A204.1 (cell line): ENCODE measurements around the gene TAF1C.
A peak's percentile ranks its signal among the peaks of the same experiment; 100 is the strongest.
"Not testable (repeated sequence)": the region's sequence is repeated elsewhere in the genome, so short reads cannot be mapped to it uniquely, and the experiment has no call there.

ENCODE experiments used
- FAIRE-seq: peaks from 2 replicates; lab custom pipeline; 2012; peaks lifted over from hg19 to GRCh38; lab: Jason Lieb, UNC

The TAF1C gene

GRCh38 chr16:84186685-84187437, at the start of gene TAF1C:
TSS of gene TAF1C (minus strand) at chr16:84187057. CDS start at chr16:84184988, 2,069 bp downstream.
- FAIRE-seq, result peak; percentile 43

DNA sequence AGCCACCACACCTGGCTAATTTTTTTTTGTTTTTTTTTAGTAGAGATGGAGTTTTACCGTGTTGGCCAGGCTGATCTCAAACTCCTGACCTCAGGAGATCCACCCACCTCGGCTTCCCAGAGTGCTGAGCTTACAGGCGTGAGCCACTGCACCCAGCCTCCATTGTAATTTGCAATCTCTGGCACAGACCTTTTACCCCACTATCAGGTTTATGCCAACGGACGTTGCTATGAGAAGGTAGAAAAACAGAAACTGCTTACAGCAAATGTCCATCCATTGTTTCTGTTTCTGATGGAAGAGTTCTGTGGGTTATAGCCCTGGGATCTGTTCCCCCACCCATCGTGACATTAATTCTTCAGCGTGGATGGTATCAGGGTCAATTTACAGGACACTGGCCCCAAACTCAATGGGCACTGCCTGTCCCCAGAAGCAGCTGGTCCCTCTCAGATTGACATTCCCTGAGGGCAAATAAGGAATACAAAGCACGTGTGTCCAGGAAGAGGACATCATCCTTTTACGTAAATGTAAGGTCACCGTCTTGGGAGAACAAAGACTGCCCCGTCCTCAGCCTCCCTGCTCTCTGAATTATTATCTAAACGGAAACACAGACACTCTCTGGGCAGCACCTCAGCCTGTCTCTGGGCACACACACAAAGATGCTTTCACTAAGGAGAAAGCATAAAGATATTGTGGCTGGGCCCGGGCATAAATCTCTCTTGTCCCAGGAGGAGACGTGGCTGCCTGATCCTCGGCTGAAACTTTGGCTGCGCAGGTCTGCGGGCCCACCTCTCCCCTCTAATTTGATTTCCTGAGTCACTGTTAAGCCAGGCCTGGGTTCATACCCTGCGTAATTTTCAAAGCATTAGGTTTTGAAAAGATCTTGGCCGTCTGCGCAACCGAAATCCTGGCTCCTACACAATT, 47.7 kb upstream of the TAF1C start:
- FAIRE-seq, result no peak

- no peak for FAIRE-seq
Observed at GRCh38 chr16:84233748-84234147, 46.9 kb upstream of the TAF1C start.

- FAIRE-seq, result no peak
Observed at GRCh38 chr16:84232969-84233368, 46.1 kb upstream of the TAF1C start.

GRCh38 chr16:84232060-84232459, 45.2 kb upstream of the TAF1C start:
- no peak for FAIRE-seq

- no peak for FAIRE-seq
Observed at GRCh38 chr16:84229471-84229870, 42.6 kb upstream of the TAF1C start.

DNA sequence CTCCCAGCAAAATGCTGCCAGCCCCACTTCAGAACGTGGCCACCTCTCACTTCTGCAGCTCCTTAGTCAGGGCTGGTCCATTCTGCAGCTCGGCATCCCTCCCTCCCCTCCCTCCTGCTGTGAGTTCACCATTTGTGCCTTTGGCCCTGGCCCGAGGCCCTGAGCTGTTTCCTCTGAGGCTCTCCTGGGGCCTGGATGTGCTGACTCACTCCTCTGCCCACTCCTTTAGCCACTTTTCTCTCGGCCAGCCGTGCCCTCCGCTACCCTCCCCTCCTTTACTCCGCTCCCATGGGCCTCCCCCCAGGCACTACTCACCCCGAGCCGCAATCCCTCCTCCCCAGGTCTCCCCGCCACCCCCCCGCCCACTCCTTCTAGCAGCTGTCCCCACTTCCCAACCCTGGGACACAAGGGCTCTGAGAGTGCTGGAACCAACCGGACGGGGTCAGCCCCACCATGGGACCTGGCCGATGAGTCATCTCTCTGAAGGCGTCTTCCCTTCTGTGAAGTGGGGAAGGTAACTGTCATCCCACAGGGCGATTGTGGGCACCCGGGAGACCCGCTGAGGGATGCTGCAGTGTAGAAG, 41.5 kb upstream of the TAF1C start:
- no peak for FAIRE-seq

GRCh38 chr16:84227548-84227947, 40.7 kb upstream of the TAF1C start:
- no peak for FAIRE-seq

- FAIRE-seq, result no peak
Observed at GRCh38 chr16:84226026-84226425, 39.2 kb upstream of the TAF1C start.

GRCh38 chr16:84225571-84225970, 38.7 kb upstream of the TAF1C start:
- FAIRE-seq, result no peak

DNA sequence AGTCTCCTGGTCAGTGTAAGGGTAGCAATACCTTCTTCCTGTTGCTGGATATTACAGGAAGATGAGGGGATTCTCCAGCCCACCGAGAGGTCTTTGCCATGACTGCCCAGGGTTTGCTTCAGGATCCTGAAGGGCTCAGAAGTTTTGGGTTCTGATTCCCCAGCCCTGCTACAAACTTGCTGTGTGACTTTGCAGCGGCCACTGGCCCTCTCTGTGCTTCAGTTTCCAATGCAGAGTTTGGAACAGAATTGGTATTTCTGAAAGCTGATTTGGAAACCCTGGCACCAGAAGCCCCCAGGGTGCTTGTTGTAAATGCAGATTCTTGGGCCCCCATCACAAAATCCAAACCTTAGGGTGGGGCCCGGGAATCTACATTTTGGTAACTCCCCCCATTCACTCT, 38.3 kb upstream of the TAF1C start:
- FAIRE-seq, result no peak

DNA sequence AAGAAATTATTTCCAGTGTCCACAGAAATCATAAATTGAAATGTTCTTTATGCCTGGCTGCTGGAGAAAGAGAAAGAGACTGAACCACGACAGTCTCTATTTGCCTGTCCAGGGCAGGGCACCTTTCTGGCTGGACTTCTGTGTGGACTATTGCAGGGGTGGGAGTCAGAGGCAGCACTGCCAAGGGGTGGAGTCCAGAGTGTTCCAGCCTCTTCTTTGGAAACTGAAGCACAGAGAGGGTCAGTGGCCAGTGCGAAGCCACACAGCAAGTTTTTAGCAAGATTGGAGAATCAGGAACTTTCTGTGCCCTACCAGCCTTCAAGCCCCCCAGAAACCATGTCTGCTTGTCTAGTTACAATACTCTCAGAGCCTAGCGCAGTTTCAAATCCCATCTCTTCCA, 37.7 kb upstream of the TAF1C start:
- FAIRE-seq, result no peak

GRCh38 chr16:84223456-84223855, 36.6 kb upstream of the TAF1C start:
- FAIRE-seq, result no peak

DNA sequence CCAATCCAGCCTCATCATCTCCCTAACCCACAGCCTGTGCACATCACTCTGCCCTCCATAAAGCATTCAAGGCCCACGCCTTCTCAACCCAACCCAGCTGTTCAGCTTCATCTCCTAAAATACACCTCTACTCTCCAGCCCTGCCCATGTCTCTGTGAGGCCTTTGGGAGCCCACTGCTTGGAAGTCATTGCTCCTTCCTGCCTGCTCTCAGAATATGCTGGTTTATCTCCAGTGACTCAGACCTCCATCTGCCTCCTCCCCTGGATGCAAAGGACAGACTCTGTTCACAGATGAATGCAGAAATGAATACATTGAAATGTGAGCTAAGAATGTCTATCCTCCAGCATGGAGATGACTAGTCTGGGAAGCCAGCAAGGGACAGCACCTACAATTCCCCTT, 34.0 kb upstream of the TAF1C start:
- FAIRE-seq, result no peak

- no peak for FAIRE-seq
Observed at GRCh38 chr16:84218956-84219355, 32.1 kb upstream of the TAF1C start.

- FAIRE-seq, result no peak
Observed at GRCh38 chr16:84218176-84218823, 31.4 kb upstream of the TAF1C start.

DNA sequence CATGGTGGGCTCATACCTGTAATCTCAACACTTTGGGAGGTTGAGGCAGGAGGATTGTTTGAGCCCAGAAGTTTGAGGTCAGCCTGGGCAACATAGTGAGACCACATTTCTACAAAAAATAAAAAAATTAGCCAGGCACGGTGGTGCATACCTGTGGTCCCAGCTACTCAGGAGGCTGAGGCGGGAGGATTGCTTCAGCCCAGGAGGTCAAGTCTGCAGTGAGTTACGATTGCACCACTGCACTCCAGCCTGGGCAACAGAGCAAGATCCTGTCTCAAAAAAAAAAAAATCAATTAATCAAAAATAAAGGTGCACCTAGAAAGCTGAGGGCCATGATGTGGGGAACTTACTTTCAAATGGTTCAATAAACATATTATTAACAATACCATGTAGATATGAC, 29.3 kb upstream of the TAF1C start:
- FAIRE-seq, result not testable (repeated sequence)

DNA sequence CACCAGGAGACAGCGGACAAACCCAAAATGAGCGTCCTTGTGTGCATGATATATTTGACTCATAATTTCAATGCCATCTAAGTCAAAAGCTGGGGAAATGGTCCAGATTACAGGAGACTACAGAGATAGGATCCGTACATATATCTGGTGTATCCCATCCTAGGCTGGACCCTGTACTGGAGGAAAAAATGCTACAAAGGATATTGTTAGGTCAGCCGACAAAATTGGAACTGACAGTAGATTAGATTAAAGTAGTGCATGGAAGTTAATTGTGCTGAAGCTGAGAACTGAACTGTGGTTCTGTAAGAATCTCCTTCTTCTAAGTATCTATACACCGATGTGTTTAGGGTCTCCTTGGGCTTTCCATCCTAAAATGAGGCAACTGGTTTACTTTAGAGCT, 28.7 kb upstream of the TAF1C start:
- no peak for FAIRE-seq

DNA sequence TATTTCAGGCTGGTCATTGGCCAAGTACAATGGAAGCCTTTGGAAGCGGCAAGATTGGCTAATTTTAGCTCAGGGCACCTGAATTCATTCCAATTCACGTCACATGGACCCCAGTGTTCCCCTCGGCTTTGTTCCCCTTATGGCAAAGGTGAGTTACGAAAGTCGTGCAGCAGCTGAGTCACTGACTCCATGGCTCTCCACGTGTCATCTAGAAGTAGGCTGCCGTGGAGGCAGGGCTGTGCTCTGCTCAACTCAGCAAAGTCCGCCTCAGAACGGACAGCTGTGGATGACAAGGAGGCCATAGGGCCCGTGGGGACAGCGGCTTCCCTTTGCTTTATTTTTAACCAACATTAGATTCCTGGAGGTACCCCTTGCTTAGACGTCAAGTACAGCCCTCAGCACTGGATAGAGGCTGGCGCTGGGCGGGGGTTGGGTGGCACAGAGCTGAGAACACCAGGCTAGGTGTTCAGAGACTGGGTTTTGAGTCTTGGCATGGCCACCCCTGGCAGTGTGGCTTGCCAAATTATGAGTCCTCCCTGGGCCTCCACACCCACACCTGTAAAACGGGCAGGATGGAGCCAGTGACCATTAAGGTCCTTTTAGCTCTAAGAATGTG, 27.7 kb upstream of the TAF1C start:
- no peak for FAIRE-seq

DNA sequence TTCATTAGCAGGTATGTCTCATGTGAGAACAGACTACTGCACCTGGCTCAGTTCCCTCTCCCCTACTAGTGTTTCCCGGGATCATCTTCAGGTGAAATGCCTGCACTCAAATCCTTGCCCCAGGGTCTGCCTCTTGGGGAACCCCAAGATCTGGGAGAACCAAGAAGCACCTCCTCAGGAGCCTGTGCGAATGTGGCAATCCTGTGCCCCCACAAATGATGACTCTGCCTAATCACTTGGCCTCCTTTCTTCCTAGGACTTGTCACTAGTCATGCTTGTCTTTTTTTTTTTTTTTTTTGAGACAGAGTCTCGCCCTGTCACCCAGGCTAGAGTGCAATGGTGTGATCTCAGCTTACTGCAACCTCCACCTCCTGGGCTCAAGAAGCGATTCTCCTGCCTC, 25.8 kb upstream of the TAF1C start:
- FAIRE-seq, result no peak

DNA sequence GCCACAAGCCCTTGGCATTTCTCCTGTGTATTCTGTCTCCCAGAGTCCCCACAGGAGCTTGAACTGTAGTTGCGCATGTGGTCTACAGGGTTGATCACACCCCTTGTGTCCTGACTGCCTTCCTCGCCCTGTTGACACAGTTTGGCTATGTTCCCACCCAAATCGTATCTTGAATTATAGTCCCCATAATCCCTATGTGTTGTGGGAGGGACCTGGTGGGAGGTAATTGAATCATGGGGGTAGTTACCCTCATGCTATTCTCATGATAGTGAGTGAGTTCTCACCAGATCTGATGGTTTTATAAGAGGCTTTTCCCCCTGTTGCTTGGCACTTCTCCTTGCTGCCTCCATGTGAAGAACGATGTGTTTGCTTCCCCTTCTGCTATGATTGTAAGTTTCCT, 25.3 kb upstream of the TAF1C start:
- FAIRE-seq, result no peak

DNA sequence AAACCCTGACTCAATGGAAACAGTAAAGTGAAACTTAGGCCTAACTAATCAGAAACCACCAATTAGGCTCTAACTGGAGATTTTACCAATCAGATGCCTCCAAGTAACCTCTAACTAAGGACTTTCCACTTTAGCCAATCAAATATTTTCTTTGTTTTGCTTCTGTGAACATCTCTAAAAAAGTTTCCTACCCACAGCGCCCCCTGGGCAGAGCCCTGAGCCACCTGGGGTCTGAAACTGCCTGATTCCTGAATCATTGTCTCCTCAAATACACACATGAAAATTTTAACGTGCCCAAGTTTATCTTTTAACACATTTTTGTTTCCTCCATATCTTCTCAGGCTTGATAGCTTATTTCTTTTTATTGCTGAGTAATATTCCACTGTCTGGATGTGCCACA, 23.1 kb upstream of the TAF1C start:
- FAIRE-seq, result no peak
